ENCODE measurements around the gene FAM184B.

FAM184B gene

DNA sequence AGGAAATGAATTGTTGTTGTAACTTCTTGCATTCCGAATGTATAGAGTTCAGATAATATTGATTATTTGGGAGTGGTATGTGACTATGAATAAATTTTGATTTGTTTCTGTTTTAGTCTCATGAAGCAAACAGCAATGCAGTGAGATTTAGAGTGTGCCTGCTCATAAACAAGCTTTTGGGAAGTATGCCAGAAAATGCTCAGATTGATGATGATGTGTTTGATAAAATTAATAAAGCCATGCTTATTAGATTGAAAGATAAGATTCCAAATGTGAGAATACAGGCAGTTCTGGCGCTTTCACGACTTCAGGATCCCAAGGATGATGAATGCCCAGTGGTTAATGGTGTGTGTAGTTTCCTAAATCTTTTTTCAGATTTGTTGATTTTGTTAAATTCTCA is 31.4 kb upstream of the FAM184B start:
- DNase-seq (ENCODE audit: extremely low spot score): no peak
- POLR2A ChIA-PET: no interaction called here
- CTCF ChIA-PET: no interaction called here
- TF ChIP-seq SP1 (IDR thresholded peaks at IDR 0.05) (no peak), FOXM1 (IDR thresholded peaks at IDR 0.05; ENCODE audit: borderline replicate concordance) (no peak), SUZ12 (IDR thresholded peaks at IDR 0.05) (no peak), ZNF384 (IDR thresholded peaks at IDR 0.05) (no peak), HDGF (IDR thresholded peaks at IDR 0.05; ENCODE audit: borderline replicate concordance) (no peak)

DNA sequence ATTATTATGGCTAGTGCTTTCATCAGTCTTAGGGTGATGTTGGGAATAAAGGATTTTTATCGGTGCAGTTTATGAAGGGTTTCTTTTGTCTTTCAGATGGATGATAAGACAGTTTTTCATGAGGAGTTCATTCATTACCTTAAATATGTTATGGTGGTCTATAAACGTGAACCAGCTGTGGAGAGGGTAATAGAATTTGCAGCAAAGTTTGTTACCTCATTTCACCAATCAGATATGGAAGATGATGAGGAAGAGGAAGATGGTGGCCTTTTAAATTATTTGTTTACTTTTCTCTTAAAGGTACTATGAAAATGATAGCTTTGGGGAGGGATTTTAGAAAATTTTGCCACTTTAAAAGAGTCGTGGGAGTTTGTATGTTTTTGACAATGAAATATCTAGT is 30.7 kb upstream of the FAM184B start:
- no peak for DNase-seq (ENCODE audit: extremely low spot score)
- ChIA-PET CTCF (no interaction called here), POLR2A (no interaction called here)
- TF ChIP-seq SP1 (IDR thresholded peaks at IDR 0.05) (no peak), FOXK2 (IDR thresholded peaks at IDR 0.05) (no peak), FOXA1 (IDR thresholded peaks at IDR 0.05) (no peak), FOXM1 (IDR thresholded peaks at IDR 0.05; ENCODE audit: borderline replicate concordance) (no peak), TARDBP (IDR thresholded peaks at IDR 0.05) (no peak), HDGF (IDR thresholded peaks at IDR 0.05; ENCODE audit: borderline replicate concordance) (no peak), BHLHE40 (IDR thresholded peaks at IDR 0.05; ENCODE audit: borderline replicate concordance) (no peak), ZNF384 (IDR thresholded peaks at IDR 0.05) (no peak), NFRKB (IDR thresholded peaks at IDR 0.05) (no peak), LEF1 (IDR thresholded peaks at IDR 0.05; ENCODE audit: borderline replicate concordance) (no peak)
- TF ChIP-seq, protein P1, sequence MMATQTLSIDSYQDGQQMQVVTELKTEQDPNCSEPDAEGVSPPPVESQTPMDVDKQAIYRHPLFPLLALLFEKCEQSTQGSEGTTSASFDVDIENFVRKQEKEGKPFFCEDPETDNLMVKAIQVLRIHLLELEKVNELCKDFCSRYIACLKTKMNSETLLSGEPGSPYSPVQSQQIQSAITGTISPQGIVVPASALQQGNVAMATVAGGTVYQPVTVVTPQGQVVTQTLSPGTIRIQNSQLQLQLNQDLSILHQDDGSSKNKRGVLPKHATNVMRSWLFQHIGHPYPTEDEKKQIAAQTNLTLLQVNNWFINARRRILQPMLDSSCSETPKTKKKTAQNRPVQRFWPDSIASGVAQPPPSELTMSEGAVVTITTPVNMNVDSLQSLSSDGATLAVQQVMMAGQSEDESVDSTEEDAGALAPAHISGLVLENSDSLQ (IDR thresholded peaks at IDR 0.05): no peak

DNA sequence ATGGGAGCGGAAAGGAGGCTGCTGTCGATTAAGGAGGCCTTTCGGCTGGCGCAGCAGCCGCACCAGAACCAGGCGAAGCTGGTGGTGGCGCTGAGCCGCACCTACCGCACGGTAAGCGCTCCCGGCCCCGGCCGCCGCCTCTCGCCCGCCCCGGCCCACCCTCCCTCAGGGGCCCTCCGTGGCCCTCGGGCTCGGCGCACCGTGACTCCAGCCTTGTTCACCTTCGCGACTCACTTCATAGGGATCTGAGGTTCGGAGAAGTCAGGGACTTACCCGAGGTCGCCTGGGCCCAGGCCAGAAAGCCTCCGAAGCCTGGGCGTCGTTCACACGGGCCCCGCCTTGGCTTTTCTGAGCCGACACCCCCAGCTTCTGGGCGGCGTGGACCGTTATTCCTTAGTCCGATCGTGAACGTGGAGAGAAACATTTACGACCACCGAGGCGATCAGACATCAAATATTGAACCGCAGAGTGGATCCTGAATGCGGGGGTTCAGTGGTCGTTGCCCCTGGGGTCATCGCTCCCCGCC is 29.7 kb upstream of the FAM184B start:
- ChIA-PET CTCF (no interaction called here), POLR2A (interaction anchor here (1.0 to 1.8 kb wide), 7 partner anchors 12 to 476 kb away, joined by 3 to 8 read pairs (median 5); partner anchors contain the start of gene MED28)
- DNase-seq (ENCODE audit: extremely low spot score): no peak
- TF ChIP-seq, protein P1 (IDR thresholded peaks at IDR 0.05): no peak
- TF ChIP-seq ELF4 (IDR thresholded peaks at IDR 0.05): no peak
- no peak for TF ChIP-seq BHLHE40 (IDR thresholded peaks at IDR 0.05; ENCODE audit: borderline replicate concordance)
- TF ChIP-seq CTBP1 (IDR thresholded peaks at IDR 0.05; ENCODE audit: borderline replicate concordance): no peak
- no peak for TF ChIP-seq TARDBP (IDR thresholded peaks at IDR 0.05)
- TF ChIP-seq SP1 (IDR thresholded peaks at IDR 0.05): no peak
- no peak for TF ChIP-seq L3MBTL2 (conservative IDR thresholded peaks at IDR 0.05)
- no peak for TF ChIP-seq FOXM1 (IDR thresholded peaks at IDR 0.05; ENCODE audit: borderline replicate concordance)
- TF ChIP-seq ARNT (IDR thresholded peaks at IDR 0.05): no peak
- no peak for TF ChIP-seq ZNF384 (IDR thresholded peaks at IDR 0.05)
- no peak for TF ChIP-seq NFRKB (IDR thresholded peaks at IDR 0.05)
- no peak for TF ChIP-seq SUZ12 (IDR thresholded peaks at IDR 0.05)
- no peak for TF ChIP-seq FOXA1 (IDR thresholded peaks at IDR 0.05)
- TF ChIP-seq HDGF (IDR thresholded peaks at IDR 0.05; ENCODE audit: borderline replicate concordance): no peak
- no peak for TF ChIP-seq LEF1 (IDR thresholded peaks at IDR 0.05; ENCODE audit: borderline replicate concordance)
- no peak for TF ChIP-seq FOXK2 (IDR thresholded peaks at IDR 0.05)

DNA sequence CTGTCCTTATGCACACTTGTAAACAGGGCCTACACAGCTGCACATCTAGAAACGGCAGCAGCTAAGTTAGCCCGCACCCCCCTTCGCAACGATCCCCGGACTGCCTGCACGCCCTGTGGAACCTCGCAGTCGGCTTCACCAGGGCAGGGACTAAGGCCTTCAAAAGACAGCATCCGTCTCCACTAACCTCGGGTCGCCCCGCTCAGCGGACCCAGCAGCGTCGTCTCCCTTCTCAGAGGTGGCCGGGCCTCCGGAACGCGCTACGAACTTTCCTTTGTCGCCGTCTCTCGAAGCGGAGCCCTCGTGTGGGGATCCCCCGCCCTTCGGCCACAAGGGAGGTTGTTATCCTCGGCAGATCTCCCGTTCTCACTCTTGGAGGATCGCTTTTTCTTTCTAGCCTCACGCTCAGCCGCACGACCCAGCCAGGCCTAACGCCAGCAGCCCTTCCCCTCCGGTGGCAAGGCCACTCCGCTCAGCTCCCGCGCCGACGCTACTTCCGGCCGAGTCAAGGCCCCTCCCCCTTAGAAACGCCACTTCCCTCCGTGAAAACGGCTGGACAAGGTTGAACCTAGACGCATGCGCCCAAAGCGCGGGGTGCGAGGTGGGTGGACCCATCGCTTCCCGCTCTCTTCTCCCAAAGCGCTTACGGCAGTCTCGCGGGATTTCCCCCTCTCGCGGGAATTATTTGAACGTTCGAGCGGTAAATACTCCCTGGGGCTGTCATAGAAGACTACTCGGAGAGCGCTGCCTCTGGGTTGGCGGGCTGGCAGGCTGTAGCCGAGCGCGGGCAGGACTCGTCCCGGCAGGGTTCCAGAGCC is 29.0 kb upstream of the FAM184B start, which contains the start of the genes DCAF16 and NCAPG:
TSS of gene DCAF16 (minus strand) at position 498 of the 818 bp plus-strand sequence. CDS start 6,616 bp downstream, outside the sequence.
TSS of gene NCAPG (plus strand) at position 720 of the 818 bp plus-strand sequence. CDS start 99 bp downstream, outside the sequence.
- CTCF ChIA-PET: no interaction called here
- POLR2A ChIA-PET: interaction anchor here (0.7 to 1.8 kb wide), 9 partner anchors 12 to 477 kb away, joined by 3 to 8 read pairs (median 5); partner anchors contain the start of gene MED28
- TF ChIP-seq L3MBTL2 (conservative IDR thresholded peaks at IDR 0.05): peak; percentile 95
- TF ChIP-seq ARNT (IDR thresholded peaks at IDR 0.05): no peak
- TF ChIP-seq, protein P1 (IDR thresholded peaks at IDR 0.05): peak; percentile 59
- no peak for TF ChIP-seq SUZ12 (IDR thresholded peaks at IDR 0.05)
- TF ChIP-seq SP1 (IDR thresholded peaks at IDR 0.05): peak; percentile 87; the same call in 1 of the 2 replicates
- TF ChIP-seq ELF4 (IDR thresholded peaks at IDR 0.05): peak; percentile 68
- peak; percentile 82 for TF ChIP-seq FOXM1 (IDR thresholded peaks at IDR 0.05; ENCODE audit: borderline replicate concordance)
- no peak for TF ChIP-seq FOXA1 (IDR thresholded peaks at IDR 0.05)
- TF ChIP-seq CTBP1 (IDR thresholded peaks at IDR 0.05; ENCODE audit: borderline replicate concordance): no peak
- DNase-seq (ENCODE audit: extremely low spot score): peak; percentile 98

DNA sequence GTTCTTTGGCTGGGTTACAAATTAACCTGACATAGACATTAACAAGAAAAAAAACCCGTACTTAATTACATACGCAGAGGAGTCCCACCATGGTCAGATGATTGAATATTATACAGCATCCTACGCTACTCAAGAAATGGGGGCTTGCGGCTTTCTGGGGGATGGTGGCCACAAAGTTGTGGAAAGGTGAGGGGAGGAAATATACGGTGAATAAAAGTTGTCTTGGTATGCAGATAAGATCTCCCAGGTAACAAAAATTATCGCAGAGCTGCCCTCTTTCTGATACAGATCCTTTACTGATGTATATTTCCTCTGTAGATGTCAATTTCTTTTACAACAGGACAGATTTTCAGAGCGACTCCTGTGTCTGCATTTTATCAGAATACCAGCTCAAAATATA is 28.2 kb upstream of the FAM184B start:
- ChIA-PET CTCF (no interaction called here), POLR2A (interaction anchor here (0.7 to 1.8 kb wide), 6 partner anchors 15 to 297 kb away, joined by 3 to 8 read pairs (median 4); partner anchors contain the start of gene MED28)
- TF ChIP-seq TARDBP (IDR thresholded peaks at IDR 0.05): no peak
- TF ChIP-seq SUZ12 (IDR thresholded peaks at IDR 0.05): no peak
- no peak for TF ChIP-seq HDGF (IDR thresholded peaks at IDR 0.05; ENCODE audit: borderline replicate concordance)
- no peak for TF ChIP-seq CTBP1 (IDR thresholded peaks at IDR 0.05; ENCODE audit: borderline replicate concordance)
- no peak for TF ChIP-seq ELF4 (IDR thresholded peaks at IDR 0.05)
- no peak for TF ChIP-seq ARNT (IDR thresholded peaks at IDR 0.05)
- no peak for TF ChIP-seq SP1 (IDR thresholded peaks at IDR 0.05)
- no peak for TF ChIP-seq LEF1 (IDR thresholded peaks at IDR 0.05; ENCODE audit: borderline replicate concordance)
- no peak for TF ChIP-seq FOXA1 (IDR thresholded peaks at IDR 0.05)
- no peak for DNase-seq (ENCODE audit: extremely low spot score)

- CTCF ChIA-PET: interaction anchor here (0.6 kb wide), 1 partner anchor 736 kb away, joined by 3 read pairs; no protein-coding TSS in a partner anchor
- DNase-seq (ENCODE audit: extremely low spot score): no peak
- POLR2A ChIA-PET: no interaction called here
- no peak for TF ChIP-seq NFRKB (IDR thresholded peaks at IDR 0.05)
- TF ChIP-seq ARNT (IDR thresholded peaks at IDR 0.05): no peak
Measured at GRCh38 chr4:17807446-17807845, 26.0 kb upstream of the FAM184B start.

Data from HEK293T (cell line).